ENCODE measurements around the gene JAZF1. TPM values are rescaled to one million over a fixed set of nuclear protein-coding genes. Genes with fewer than 3 reads are reported as not detected.

Gene JAZF1
- total RNA-seq, 1 experiment from 2014 or later: 9.1 TPM

GRCh38 chr7:28018446-28018845 is 162.1 kb downstream of the JAZF1 start:
- 0 out of 2 replicates have a peak, but pooled peaks cover 3% of the 10 kb centered on the region for H3K27me3 Mint-ChIP-seq (ENCODE audit: low read depth)
- no peak overlapping the region for H2BK120ac ChIP-seq (ENCODE audit: low read depth, low read length, poor library complexity, severe bottlenecking)
- no peak overlapping the region for H4K5ac ChIP-seq (ENCODE audit: insufficient read length, low read depth, low read length)
- no peaks in the 10 kb centered on the region for H3K4me1 ChIP-seq (ENCODE audit: insufficient read depth, low read length)
- H3K14ac ChIP-seq (ENCODE audit: insufficient read depth, low read length): no peak overlapping the region
- H4K20me1 ChIP-seq (ENCODE audit: control insufficient read depth, insufficient read depth, insufficient read length): no peaks in the 10 kb centered on the region
- H3K27me3 ChIP-seq (ENCODE audit: insufficient read depth, low read length): no peaks in the 10 kb centered on the region
- no peaks in the 10 kb centered on the region for H3K79me1 ChIP-seq (ENCODE audit: insufficient read depth, low read depth, low read length, poor library complexity, severe bottlenecking)
- no peak overlapping the region for H3K9ac ChIP-seq (ENCODE audit: extremely low read depth, insufficient read length, low read length)
- no peak overlapping the region for H3K4me2 ChIP-seq (ENCODE audit: insufficient read depth, insufficient read length, low read length)
- H2BK12ac ChIP-seq (ENCODE audit: insufficient read length, low read depth, low read length): no peak overlapping the region
- peaks cover 7 to 10% of the 10 kb centered on the region in 2 experiments for H3K9me3 Mint-ChIP-seq
- H3K27ac ChIP-seq (ENCODE audit: insufficient read length, low read depth, low read length): no peak overlapping the region
- H3K36me3 Mint-ChIP-seq (ENCODE audit: insufficient read depth in 1 of 3, low read depth in 3 of 3): peaks cover 9 to 11% (median 11%) of the 10 kb centered on the region in 3 experiments
- TF ChIP-seq, protein P1, sequence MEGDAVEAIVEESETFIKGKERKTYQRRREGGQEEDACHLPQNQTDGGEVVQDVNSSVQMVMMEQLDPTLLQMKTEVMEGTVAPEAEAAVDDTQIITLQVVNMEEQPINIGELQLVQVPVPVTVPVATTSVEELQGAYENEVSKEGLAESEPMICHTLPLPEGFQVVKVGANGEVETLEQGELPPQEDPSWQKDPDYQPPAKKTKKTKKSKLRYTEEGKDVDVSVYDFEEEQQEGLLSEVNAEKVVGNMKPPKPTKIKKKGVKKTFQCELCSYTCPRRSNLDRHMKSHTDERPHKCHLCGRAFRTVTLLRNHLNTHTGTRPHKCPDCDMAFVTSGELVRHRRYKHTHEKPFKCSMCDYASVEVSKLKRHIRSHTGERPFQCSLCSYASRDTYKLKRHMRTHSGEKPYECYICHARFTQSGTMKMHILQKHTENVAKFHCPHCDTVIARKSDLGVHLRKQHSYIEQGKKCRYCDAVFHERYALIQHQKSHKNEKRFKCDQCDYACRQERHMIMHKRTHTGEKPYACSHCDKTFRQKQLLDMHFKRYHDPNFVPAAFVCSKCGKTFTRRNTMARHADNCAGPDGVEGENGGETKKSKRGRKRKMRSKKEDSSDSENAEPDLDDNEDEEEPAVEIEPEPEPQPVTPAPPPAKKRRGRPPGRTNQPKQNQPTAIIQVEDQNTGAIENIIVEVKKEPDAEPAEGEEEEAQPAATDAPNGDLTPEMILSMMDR (conservative IDR thresholded peaks at IDR 0.05): no peak
- no peak overlapping the region for H3T11ph ChIP-seq (ENCODE audit: low read length)
- no peak overlapping the region for H3K4ac ChIP-seq (ENCODE audit: low read depth, low read length)
- WGBS (ENCODE audit: extremely low coverage, insufficient read length, low lambda C conversion rate): no CpG with 5 or more reads among the region's 5 CpGs
- H3K79me2 ChIP-seq (ENCODE audit: insufficient read depth, low read length): no peaks in the 10 kb centered on the region
- H2AFZ ChIP-seq (ENCODE audit: low read length): no peak overlapping the region
- H2BK5ac ChIP-seq (ENCODE audit: insufficient read length, low read length): no peak overlapping the region
- H4K8ac ChIP-seq (replicated peaks; ENCODE audit: insufficient read length, low read depth, low read length): no peak overlapping the region
- no peak overlapping the region; a peak in 1 of 7 replicates for H3K27ac Mint-ChIP-seq
- DNase-seq: no peak
- H3K56ac ChIP-seq (ENCODE audit: insufficient read length, low read depth, low read length): no peak overlapping the region
- H3K9me3 ChIP-seq (ENCODE audit: control insufficient read depth, low read depth, low read length): peaks cover 10% of the 10 kb centered on the region
- H2BK15ac ChIP-seq (ENCODE audit: low read depth, low read length): no peak overlapping the region
- no peaks in the 10 kb centered on the region for H3K23me2 ChIP-seq (ENCODE audit: insufficient read length, low read depth, low read length, poor library complexity, severe bottlenecking)
- no peak overlapping the region for H4K91ac ChIP-seq (ENCODE audit: insufficient read length, low read depth, low read length)
- no peak overlapping the region for H3K23ac ChIP-seq (ENCODE audit: insufficient read length, low read depth, low read length)
- no peak overlapping the region for H2BK20ac ChIP-seq (ENCODE audit: low read depth, low read length, poor library complexity, severe bottlenecking)
- H3K4me1 Mint-ChIP-seq: peaks cover 11 to 13% of the 10 kb centered on the region in 2 experiments
- H3K18ac ChIP-seq (ENCODE audit: insufficient read length, low read depth, low read length): no peak overlapping the region
- no peak overlapping the region for H2AK5ac ChIP-seq (ENCODE audit: insufficient read length, low read length)
- no peak overlapping the region for H3K4me3 Mint-ChIP-seq
